WERI-Rb-1 (cell line): ENCODE measurements around the gene TRAPPC5.

Experiments
- DNase-seq: peaks from one replicate; pipeline ENCODE4 v3.0.0-alpha.2; 2020
- H3K27ac ChIP-seq: fragments of 250-450 bp; sonication (Bioruptor Pico); 2 replicates; pipeline ENCODE4 v1.5.1; 2020; ENCODE audit warnings: mild to moderate bottlenecking, moderate library complexity
- H3K27me3 ChIP-seq: fragments of 250-450 bp; sonication (Bioruptor Pico); 2 replicates; pipeline ENCODE4 v1.5.1; 2021; ENCODE audit warnings: mild to moderate bottlenecking, low read depth, moderate library complexity; ENCODE audit not compliant: insufficient read depth, severe bottlenecking
- H3K36me3 ChIP-seq: fragments of 250-450 bp; sonication (Bioruptor Pico); 2 replicates; pipeline ENCODE4 v1.5.1; 2020; ENCODE audit warnings: mild to moderate bottlenecking, moderate library complexity
- H3K4me3 ChIP-seq: 2 replicates; pipeline ENCODE4 v1.5.1; 2011; ENCODE audit warnings: low read depth, mild to moderate bottlenecking, control low read depth, low read length
- H3K9me3 ChIP-seq: fragments of 250-450 bp; sonication (Bioruptor Pico); 2 replicates; pipeline ENCODE4 v1.5.1; 2021; ENCODE audit warnings: mild to moderate bottlenecking, moderate library complexity; ENCODE audit not compliant: severe bottlenecking
- CTCF ChIP-seq: IDR thresholded peaks from 2 replicates; pipeline ENCODE4 v1.5.1; 2011; ENCODE audit warnings: low read depth, mild to moderate bottlenecking, control low read depth, inconsistent platforms, low read length

TRAPPC5 gene

GRCh38 chr19:7737215-7737614, 56.6 kb downstream of the TRAPPC5 start:
- Histone ChIP-seq H3K4me3 (no peak overlapping the region), H3K27me3 (no peaks in the 10 kb centered on the region), H3K27ac (no peak overlapping the region), H3K9me3 (no peaks in the 10 kb centered on the region), H3K36me3 (no peaks in the 10 kb centered on the region)
- no peak for TF ChIP-seq CTCF
- DNase-seq: no peak
